Activated CD4-positive, alpha-beta T cell treated with anti-CD3 and anti-CD28 coated beads, Interleukin-10, Interleukin-2, amounts not matched to agents 100 ng/mL and 50 ng/mL, durations not matched to agents 16 hours and 8 hours (primary cell): ENCODE results near the gene PDE8A.
A peak's percentile ranks its signal among the peaks of the same experiment; 100 is the strongest.

Experiments used
- DNase-seq: peaks from one replicate; pipeline ENCODE4 v3.0.0-alpha.2; 2020

The PDE8A gene

DNA sequence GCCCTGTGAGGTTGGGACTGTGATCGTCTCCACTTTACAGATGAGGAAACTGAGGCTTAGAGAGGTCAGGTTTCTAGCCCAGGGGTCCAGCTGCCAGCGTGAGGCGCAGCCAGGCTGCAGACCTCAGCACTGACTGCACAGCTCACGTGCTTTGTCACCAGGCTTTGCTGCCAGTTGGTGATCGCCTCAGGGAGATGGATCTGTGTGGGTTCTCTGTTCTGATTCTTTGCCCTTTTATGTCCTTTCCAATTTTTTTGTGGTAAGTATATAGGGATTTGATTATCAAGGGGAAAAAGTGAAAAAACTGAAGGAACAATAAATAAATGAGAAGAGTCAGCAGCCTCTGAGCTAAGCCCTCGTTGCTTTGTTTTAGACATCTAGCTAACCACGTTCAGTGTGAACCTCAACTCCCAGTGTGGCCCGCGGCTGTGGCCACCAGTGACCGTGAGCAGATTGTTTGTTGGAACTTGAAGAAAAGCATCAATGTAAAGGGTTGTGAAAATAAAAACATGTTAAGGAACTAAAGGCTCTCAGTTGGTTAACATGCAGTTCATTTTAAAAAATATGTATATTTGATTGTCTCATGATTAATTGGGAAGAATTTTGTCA, 117.6 kb downstream of the PDE8A start:
- DNase-seq: no peak

DNA sequence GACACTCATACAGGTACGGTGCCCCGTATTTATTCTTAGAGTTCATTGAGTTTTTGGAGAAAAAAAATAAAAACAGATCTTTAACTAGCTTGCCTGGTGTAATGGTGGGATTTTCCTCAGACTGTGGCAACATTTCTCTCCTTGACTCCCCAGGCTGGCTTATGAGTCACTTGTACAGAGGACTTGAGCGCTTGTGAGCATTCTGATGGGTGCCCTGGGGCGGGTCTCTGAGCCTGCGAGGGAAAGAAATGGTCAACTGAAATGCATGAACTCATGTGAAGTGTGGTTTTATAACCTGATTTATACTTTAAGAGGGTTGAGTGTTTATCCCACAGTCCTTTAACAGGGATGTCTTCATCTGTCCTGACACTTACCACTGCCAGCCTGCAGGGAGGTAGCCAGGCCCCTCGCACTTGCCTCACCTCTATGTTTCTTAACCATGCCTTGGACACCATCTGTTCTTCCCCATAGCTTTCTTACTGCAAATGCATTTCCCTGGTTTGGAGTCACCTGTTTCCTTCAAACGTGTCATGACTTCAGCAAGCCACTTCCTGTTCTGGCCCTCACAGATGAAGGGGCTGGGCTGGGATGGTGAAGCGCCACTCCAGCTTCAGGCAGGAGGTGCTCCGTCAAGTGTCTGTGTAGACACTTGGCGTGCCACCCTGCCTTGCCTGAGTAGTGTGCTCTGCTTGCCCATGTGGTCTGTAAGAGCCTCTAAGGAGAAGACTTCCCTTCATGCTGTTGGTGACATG, 118.7 kb downstream of the PDE8A start:
- peak; percentile 7 for DNase-seq

DNA sequence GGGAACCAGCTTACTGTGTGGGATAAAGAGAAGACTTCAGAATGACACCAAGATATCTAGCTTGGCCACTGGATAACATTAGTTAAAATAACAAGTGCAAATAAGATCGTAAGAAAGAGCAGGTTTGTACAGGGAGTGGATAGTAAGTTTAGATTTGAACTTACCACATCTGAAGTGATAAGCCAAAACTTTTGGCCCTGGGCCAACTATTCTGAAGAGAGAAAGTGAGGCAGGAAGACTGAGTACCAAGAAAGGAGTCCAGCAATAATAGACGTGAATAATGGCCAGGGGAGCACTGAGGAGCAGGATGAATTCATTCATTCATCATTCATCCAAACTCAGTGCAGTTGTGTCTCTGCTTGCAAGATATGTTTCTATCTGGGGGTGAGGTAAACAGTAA, 122.9 kb downstream of the PDE8A start:
- DNase-seq: no peak

DNA sequence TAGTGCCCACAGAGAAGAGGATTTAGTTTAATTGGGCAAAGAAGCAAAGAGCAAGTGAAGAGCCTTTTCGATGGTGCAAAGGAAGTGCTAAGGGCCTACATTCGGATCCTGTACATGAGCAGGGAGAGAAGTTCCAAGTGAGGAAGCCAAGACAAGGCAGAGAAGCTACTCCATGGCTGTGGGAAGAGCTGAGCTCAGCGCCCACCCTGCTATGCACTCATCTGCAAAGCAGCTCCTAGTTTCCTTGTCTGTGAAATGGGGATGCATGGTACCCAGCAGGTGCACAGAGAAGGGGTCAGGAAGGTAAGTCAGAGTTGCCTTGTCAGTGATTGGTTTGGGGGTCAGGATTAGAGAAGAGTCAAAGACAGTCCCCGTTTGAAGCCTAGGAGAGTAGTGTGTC, 126.5 kb downstream of the PDE8A start:
- no peak for DNase-seq

DNA sequence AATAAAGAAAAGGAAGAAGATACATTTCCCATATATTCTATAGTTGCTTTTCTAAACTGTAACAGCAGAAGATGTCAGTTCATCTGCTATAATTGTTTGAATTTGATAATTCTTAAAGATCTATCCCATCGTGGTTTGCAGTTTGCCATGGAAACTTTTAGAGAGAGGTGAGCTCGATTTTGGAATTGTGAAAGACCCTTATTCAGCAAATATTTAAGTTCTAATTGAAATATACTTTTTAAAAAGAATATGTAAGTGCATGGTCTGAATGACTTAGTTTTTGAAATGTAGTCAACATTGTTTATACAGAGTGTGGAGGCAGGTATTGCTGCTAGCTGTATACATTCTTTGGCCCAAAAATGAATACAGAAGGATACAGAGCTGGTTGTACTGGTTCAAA, 127.7 kb downstream of the PDE8A start:
- DNase-seq: no peak

DNA sequence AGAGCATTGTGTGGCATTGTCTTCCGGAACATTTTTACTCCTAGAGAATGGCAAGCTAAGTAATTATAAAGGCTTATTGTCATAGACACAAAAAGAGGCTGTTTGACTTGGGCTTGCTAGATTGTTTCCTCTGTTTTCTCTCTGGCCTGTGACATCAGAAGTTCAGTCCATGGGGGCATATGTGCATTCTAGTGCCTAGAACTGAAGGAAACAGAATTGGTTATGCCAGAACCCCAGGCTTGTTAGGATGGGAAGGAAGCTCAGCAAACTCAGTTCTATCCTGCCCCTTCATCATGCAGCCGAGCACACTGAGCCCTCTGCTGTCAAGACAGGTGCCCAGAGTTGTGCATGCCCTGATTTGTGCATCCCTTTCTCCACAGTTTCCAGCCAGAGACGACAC, 131.3 kb downstream of the PDE8A start:
- DNase-seq: no peak

DNA sequence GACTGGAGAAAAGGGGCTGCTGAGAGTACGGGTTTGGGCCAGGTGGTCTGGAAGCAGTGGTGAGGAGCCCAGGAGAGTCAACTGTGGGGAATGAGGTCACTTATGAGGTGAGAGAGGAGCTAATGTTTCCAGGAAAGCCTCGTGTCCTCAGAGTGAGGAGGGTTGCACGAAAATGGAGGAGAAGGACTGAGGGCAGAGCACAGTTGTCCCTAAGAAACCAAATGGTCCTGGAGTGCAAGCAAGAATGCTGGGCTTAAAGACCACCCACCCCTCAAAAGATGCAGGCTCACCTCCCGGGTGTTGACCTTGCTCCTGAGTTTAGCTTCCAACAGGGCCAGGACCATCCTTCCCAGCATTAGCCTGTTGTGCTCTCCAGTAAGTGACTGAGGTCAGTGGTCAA, 133.2 kb downstream of the PDE8A start:
- DNase-seq: no peak

DNA sequence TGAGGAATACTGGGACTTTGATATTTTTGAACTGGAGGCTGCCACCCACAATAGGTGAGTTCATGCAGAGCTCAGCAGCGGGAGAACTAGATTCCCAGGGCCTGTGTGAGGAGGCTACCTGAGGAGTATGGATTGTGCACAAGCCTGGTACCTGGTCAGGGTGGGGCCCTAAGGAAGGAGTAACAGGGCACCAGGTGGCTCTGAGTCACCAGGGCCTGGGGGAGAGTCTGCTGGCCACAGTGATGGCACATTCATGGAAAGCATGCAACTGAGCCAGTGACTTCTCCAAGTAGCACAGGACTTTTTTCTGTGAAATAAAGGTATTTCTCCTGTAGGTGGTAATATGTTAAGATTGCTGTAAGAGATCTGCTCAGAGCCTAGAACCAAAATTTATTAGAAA, 134.4 kb downstream of the PDE8A start:
- DNase-seq: no peak

DNA sequence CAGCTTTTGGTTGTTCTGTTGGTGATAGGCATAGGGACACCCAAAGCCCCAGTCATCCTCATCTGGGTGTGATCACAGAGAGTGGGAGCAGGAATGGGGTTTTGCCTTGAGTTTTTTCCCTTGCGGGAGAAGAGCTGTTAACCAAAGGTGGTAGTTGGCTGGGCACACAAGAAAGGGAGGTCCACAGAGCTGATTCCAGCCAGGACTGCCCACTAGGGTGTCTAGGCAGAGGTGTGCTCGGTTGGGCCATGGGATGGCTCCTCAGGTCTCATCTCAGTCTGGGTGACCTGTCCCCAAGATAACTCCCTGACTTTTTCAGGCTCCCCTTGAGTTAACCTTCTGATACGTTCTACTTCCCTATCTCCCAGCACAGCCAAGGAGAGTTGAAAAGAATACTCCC, 134.8 kb downstream of the PDE8A start:
- no peak for DNase-seq

DNA sequence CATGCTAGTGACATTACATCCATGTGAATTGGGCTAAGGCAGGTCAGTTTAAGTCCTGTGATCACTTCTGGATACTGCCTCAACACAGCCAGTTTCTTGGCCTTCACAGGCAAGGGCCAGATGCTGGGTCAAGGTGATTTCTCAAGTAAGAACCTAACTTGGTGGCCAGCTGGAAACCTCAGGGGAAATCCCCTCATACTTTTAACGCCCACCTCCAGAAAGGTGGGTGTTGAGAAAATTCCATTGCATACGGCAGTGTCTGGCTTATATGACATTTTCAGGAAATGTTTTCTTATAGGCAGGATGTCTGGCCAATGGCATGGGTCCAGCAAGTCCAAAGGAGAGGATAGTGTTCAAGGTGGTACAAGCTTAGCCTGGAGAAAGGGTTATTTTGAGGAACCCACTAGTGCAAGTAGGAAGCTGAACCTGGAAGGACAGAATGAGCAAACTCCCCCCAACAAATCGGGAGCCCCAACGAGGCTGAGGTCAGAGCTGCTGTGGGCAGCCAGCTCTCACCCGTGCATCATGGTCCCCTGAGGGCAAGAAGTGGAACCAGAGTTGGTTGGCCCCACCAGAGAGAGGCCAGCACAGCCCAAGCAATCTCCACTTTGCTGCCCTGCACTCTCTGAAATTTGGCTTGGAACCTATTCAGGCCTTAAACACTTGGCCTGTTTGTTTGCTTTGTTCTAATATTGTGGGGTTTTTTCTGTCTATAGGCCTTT, 135.4 kb downstream of the PDE8A start:
- DNase-seq: no peak

DNA sequence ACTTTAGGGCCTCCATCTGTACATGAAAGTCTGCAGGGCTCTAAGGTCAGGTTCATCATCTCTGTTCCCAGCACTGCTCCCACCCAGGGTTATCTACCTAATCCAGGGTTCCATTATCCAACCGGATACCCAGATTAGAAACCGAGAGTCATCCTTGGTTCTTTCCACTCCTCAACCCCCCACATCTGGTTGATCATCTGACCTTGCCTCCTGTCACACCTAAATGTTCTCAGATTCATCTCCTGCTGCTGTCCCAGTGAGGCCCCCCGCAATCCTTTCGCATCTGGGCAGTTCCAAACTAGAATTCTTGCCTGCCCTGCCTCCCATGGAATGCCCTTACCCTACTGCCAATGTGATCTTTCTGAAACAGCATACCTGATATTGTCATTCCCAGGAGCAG, 136.5 kb downstream of the PDE8A start:
- no peak for DNase-seq

DNA sequence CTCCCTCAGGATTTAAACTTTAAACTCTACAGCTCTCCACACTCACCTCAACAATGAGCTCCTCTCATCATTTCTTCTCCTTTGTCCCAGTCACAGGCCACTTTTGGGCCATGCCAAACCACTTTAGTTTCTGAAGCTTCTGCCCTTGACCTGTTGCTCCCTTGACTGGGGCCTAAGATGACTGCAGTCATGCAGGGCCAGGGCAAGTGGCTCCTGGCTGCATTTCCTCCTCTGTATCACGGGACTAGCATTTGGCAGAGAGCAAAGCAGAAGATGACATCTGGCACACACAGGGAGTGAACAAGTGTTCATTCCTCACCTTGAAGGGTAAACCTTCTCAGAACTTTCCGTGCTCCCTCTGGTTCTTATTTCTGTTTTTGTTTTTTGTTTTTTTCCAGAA, 136.9 kb downstream of the PDE8A start:
- DNase-seq: no peak

DNA sequence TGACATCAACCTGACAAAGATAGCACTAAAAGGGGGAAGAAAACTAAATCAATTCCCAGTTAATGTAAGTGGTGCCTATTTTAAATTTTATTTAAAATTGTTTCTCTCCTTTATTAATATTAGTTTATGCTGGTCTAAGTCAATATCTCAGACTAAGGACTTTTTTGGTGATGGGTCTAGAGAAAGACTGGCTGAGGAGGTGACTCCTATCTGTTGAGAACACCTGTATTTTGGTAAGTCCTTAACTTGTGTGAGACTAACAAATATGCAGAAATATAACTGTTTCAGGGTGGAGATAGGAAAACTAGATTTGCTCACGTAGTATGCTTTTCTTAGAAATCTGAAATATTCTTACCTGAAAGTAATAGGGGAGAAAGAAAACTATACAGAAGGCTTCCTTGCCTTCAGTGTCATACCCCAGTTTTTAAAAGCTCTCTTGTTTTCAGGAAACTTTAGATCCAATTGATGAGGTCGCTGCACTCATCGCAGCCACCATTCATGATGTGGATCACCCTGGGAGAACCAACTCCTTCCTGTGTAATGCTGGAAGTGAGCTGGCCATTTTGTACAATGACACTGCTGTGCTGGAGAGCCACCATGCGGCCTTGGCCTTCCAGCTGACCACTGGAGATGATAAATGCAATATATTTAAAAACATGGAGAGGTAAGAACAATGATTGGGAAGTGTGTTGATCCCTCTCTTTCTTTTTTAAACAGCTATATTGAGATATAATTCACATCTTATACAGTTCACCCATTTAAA, 138.9 kb downstream of the PDE8A start:
- DNase-seq: no peak

DNA sequence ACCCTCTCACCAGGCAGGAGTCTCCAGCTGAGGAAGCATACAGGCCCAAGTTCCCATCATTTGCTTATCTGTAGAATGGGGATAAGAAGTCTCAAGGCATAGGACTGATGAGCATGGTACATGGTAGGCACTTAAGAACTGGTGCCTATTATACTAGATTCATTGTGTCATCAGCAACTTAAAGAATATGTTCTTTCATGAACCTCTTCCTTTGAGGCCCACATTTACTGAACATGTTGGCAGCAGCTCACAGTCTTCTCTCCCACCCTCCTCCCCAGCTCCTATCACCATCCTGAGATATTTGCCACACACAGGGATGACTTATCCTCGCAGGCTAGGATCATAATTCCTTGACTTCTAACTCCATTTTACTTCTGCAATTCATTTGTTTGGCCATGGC, 142.5 kb downstream of the PDE8A start:
- no peak for DNase-seq

DNA sequence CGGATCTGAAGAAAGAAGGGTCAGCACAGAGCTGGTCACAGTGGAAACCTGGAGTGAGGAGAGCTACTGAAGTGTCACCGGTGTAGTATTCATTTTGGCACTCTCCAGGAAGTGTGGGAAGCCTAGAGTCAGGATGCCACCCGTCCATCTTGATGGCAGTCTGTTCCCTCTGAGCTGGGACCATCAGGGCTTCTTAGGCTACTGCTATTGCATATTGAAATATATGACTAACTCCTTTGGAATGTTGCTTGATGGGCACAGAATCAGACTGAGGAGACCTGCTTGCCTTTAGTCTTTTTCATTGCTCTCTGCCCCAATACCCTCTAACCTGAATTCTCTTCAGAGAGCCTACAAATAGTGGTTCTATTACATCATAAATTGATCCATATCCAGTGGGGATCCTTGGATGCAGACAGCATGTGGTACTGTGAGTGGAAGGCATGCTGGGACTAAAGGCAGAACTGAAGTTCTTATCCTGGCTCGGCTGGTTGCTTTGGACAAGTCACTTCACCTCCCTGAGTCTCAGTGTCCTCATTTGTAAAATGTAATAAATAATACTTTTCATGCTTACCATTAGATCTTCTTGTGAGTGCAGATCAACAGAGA, 143.5 kb downstream of the PDE8A start:
- DNase-seq: no peak

DNA sequence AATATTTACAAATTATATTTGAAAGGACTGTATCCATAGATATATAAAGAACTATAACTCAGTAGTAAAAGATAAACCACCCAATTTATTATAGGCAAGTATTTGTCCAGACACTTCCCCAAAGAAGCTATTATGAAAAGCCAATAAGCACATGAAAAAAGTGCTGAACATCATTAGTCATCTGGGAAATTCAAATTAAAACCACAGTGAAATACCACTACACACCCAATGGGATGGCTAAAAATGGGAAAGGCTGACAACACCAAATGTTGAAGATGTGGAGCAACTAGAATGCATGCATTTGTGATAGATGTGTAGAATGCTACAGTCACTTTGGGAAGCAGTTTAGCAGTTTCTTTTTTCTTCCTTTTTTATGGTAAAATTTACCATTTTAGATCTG, 147.0 kb downstream of the PDE8A start:
- no peak for DNase-seq

DNA sequence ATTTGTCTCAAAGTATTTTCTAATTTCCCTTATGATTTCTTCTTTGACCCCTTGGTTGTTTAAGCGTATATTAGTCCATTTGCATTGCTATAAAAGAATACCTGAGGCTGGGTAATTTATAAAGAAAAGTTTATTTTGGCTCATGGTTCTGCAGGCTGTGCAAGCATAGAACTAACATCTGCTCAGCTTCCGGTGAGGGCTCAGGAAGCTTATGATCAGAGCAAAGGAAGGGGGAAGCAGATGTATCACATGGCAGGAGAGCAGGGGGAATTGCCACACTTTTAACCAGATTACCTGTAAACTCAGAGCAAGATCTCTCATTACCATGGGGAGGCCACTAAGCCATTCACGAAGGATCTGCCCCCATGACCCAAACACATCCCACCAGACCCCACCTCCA, 148.2 kb downstream of the PDE8A start:
- no peak for DNase-seq

DNA sequence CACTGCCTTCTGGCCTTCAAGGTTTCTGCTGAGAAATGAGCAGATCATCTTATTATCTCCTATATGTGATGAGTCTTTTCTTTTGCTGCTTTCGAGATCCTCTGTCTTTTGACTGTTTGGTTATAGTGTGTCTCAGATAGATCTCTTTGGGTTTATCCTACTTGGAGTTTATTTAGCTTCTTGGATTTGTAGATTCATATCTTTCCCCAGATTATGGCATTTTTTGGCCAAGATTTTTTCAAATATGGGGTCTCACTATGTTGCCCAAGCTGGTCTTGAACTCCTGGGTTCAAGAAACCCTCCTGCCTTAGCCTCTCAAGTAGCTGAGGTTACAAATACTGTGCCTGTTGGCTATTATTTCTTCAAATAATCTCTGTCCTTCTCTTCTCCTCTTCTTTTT, 150.3 kb downstream of the PDE8A start:
- no peak for DNase-seq

DNA sequence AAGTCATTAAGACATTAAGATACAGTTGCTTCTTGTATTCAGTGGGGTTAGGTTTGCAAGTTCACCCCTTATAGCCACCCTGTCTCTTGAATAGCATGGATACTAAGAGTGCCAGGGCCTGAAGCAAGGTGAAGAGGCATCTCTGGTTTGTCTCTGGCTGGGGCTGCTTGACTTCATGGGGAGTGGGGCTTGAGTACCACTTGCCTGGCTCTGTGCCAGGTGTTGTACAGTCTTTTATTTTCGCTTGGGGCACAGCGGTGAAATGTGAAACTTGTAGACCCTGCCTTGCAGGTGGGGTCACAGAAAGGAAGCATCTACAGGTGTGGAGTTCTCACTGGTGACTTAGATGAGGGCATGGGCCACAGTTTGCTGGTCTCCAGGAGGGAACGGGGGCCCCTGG, 152.1 kb downstream of the PDE8A start:
- DNase-seq: no peak

DNA sequence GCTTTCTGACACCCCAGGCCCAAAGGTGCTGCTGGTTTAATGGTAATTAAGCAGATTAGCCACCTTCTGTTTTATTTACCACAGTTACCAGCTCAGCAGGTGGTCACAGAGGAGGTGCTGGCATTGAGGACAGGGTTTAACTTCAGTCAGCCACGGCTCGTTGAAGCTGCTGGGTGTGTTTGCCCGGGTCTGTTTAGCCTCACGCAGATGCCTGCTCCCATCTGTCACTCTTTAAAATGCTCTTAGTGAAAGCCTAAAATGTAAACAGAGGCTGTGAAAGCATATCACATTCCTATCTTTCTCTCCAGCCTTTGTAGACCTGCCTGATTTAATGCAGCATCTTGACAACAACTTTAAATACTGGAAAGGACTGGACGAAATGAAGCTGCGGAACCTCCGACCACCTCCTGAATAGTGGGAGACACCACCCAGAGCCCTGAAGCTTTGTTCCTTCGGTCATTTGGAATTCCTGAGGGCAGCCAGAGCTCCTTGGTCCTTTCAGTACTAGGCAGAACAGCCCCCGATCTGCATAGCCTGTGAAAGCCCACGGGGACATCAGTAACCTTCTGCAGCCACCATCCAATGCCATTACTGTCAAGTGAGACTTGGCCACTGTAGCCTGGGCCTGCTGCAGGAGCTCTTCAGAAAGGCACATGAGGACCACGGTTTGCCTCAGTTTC, 156.0 kb downstream of the PDE8A start:
- DNase-seq: no peak

DNA sequence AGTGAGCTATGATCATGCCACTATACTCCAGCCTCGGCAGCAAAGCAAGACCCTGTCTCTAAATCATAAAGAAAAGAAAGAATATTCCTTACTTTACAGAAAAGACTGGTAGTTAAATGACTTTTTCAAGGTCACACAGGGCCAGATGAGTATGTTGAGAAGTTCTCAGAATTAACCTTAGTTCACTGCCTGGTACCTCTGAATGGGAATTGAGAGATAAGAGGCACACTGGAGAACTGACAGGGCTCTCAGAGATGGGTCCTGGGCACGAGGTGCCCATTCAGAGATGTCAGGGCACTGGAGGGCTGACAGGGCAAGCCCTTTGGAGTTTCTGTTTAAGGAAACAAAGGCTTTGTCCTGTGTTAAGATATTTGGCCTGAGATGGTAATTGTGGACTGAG, 157.7 kb downstream of the PDE8A start:
- no peak for DNase-seq

DNA sequence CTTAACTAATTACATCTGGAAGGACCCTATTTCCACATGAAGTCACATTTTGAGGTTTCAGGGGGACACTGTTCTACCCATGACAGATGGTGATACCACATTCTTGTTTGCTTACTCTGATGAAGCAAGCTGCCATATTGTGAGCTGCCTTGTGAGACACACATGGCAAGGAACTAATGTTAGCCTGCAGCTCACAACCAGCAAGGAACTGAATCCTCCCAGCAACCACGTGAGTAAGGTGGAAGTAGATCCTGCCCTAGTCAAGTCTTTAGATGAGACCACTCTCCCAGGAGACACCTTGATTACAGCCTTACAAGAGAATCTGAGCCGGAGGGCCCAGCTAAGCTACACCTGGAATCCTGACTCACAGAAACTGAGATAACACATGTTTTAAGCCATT, 160.1 kb downstream of the PDE8A start:
- DNase-seq: no peak

DNA sequence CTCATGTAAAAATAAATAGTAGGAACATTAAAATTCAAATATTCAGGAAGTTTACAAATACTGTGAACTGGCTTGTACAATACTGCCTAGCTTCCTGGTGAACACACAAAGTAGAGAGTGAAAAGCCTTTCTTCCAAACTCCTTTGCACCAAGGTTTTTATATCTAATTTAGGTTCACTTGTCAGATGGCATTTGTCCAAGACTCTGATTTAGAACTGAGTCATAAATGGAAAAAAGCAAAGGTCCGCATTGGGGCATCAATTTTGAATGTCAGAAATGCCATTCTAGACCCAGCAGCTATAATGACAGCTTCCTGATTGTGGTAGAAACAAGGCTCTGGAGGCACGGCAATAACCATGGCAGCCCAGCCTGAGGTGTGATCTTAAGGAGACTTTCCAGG, 160.7 kb downstream of the PDE8A start:
- DNase-seq: no peak
